GM19324 (cell line): Measurements from ENCODE around the gene STX1B.
"Not testable (repeated sequence)": the region's sequence is repeated elsewhere in the genome, so short reads cannot be mapped to it uniquely, and the experiment has no call there.

ENCODE experiments used
- ATAC-seq: cut with Tn5 transposase; IDR thresholded peaks from one replicate; pipeline ENCODE4 v1.9.1; 2021; ENCODE audit warnings: mild to moderate bottlenecking, moderate library complexity; ENCODE audit not compliant: unreplicated experiment, low FRiP score

Gene STX1B

GRCh38 chr16:31010585-31011325, at the start of gene STX1B:
STX1B (minus strand) TSS chr16:31010638; CDS start chr16:31010396, 242 bp downstream.
- ATAC-seq: no peak

DNA sequence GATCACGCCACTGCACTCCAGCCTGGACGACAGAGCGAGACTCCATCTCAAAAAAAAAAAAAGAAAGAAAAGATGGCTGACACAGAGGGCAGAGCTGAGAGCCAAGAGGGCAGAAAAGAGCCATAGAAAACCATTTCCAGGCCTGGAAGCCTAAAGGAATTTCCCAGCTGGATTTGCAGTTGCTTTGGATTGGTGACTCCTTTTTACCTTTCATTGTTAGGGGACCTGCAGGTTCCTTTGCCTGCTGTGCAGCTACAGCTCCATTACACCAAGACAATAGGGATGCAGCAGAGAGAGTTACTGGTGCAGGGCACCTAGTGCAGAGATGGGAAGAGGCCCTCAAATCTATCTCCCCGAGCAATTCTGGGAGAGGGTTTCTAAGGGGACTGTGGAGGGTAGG, 45.2 kb upstream of the STX1B start:
- no peak for ATAC-seq

DNA sequence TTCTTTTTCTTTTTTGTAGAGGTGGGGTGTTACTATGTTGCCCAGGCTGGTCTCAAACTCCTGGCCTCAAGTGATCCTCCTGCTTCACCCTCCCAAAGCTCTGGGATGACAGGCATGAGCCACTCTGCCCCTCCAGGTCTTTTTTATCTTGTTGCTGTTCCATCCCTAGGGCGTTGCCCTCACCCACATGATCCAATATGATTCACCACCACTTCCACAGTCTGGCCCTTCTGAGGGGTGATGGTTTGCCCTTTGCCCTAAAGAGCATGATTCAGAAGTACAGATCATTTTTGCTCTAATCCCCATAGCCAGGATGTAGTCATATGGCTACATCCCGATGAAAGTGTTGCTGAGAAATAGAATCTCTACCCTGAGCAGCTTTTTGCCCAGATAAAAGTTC, 41.7 kb upstream of the STX1B start:
- no peak for ATAC-seq

DNA sequence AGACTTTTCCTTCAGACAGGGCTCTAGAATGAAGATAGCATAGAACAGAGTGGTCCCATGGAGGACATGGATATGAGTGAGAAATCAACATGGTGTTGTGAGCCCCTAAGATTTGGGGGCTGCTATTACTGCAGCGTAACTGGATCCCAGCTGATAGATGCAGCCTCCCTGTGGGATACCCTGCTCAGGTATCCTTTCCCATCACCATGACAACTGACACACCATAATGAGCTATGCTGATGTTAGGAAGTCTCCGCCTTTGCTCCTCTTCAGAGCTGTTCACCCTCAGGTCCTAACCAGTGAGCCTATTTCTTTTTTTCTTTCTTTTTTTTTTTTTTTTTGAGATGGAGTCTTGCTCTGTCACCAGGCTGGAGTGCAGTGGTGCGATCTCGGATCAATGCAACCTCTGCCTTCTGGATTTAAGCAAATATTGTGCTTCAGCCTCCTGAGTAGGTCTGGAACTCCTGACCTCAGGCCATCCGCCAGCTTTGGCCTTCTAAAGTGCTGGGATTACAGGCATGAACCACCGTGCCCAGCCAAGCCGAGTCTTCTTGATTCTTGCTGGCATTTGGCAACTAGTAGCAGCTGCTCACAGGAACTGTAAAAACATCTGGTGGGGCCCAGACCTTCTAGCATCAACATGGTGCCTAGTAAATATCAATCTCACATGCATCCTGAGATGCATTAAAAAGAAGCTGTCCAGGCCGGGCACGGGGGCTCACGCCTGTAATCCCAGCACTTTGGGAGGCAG, 40.0 kb upstream of the STX1B start:
- no peak for ATAC-seq

DNA sequence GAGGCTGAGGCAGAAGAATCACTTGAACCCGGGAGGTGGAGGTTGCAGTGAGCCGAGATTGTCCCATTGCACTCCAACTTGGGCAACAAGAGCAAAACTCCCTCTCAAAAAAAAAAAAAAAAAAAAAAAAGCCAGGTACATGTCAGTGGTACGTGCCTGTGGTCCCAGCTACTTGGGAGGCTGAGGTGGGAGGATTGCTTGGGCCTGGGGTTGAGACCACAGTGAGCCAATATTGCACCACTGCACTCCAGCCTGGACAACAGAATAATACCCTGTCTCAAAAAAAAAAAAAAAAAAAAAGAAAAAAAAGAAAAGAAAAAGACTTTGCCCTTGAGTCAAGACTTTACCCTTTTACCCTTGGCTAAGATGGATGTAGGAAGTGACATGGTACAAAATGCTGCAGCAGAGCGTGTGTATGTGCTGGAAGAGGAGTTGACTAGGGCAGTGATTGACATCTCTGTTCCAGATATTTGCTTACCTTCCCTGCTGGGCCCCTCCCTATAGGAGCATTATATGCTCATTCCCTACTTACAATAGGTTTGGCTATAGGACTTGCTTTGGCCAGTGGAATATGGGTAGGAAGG, 33.6 kb upstream of the STX1B start:
- no peak for ATAC-seq

DNA sequence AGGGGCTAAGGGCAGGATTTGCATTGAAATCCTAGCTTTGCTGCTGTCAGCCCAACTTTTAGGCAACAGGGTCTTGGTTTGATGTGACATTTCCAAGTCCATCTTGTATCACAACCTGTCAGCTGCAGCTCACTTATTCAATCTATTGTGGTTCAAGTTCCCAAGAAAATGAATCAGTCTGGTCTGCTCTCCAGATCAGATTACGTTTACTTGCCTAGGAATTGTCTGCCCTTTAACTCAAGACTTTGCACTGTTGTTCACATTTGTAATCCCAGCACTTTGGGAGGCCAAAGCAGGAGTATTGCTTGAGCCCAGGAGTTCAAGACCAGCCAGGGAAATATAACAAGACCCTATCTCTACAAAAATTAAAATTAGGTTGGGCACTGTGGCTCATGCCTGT, 32.9 kb upstream of the STX1B start:
- ATAC-seq: no peak

- no peak for ATAC-seq
These were observed 32.4 kb upstream of the STX1B start for GRCh38 chr16:31042866-31043265.

DNA sequence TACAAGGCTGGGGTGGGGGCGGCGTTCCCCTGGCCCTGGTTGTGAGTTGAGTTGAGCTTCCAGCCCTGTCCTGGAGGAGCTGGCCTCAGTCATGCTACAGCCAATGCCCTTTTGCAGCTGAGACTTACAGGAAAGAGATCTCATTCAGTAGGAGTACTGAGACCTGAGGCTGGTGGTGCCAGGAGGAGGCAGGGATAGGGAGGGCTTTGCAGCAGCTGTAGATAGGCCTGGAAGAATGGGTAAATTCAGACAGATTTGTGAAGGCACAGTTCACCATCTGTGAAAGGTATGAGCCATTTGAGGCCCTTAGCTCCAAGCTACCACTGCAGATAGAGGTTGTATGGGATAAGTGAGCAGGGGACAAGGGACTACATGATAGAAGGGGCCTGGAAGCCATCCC, 28.6 kb upstream of the STX1B start:
- no peak for ATAC-seq

DNA sequence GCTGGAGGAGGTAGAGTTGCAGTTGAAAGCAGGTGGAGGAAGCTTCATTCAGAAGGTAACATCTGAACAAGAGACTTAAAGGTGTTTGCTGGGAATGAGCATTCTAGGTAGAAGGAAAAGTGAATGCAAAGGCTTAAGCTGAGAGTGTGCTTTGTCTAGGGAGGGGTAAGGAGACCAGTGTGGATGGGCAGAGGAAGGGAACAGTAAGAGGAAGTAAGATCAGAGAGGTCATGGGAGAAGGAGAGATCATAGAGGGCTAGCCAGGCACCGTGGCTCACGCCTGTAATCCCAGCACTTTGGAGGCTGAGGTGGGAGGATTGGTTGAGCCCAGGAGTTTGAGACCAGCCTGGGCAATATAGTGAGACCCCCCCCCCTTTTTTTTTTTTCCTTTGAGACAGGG, 26.3 kb upstream of the STX1B start:
- no peak for ATAC-seq

- peak; percentile 28 for ATAC-seq
These were observed 23.5 kb upstream of the STX1B start for GRCh38 chr16:31033709-31034492.

DNA sequence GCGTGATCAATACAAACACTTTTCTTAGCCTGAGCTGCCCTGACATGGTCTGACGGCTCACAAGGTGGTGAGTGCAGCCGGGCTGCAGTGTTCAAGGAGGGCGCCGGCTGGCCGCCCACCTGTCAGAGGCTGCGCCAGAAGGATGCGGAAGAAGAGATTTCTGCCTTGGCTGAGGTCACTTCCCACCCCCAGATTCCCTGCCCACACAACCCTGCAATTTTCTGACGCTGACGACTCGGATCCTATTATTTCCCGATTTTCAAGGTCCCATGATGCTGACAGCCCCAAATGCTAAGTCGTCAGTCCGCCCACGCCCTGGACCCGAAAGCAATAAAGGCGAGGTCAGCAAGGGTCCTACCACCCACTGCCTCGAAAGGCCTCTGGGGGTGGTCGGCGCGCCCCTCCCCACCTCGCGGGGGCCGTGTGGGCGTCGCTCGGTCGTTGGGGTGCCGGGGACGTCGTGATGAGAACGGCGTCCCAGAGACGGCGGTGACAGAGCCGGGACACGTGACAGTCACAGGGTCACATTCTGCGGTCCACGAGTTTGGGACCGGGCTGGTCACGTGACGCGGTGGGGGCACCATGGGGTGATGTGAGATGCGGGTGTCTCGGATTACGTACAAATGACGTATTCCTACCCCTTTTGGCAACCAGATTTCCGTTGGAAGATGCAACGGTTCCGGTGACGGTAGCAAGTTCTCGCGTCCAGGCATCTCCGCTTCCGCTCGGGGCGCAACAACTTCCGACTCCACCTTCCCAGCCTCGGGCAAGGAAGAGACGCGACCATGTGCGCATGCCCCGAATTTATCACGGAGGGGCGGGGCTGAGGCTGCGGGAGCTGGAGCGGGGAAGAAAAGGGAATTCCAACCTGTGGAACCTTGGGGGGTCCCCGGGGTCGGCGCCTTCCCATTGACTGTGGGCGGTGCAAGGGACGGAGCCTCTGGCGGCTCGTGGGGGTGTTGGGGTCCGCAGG, 22.6 kb upstream of the STX1B start, which contains the start of gene STX4:
TSS of gene STX4 (plus strand) at position 823 of the 973 bp plus-strand sequence. CDS start 248 bp downstream, outside the sequence.
- peak; percentile 90 for ATAC-seq

DNA sequence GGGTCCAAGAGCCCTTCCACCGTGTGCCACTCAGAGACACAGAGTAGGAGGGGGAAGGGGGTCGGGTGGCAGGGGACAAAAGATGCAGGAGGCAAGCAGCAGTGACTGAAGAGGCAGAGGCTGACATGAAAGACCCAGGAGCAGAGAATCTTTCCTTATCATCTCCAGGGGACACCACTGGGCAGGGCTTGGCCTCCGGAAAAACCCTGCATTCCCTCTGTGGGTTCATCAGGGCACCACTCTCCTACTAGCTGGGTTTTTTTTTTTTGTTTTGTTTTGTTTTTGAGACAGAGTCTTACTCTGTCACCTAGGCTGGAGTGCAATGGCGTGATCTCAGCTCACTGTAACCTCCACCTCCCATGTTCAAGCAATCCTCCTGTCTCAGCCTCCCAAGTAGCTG, 20.8 kb upstream of the STX1B start:
- no peak for ATAC-seq

DNA sequence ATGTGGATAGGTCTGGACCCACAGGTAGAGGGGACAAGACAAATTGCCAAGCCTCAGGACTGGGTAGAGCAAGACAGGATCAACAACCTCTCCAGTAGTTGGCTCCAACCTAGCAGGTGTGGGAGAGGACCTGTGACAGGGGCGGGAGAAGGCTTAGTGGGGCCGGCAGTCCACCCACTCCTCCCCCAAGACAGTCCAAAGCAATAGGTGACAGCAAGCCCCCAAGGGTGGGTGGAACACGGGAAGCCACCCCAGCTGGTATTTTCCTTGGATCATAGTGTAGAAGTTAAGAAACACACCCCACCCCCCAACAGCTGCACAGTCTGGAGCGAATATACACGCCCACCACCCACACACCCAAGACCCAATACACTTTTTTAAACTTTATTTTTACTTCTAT, 18.8 kb upstream of the STX1B start:
- ATAC-seq: no peak

- no peak for ATAC-seq
These were observed 14.9 kb upstream of the STX1B start for GRCh38 chr16:31025339-31025738.

- ATAC-seq: no peak
These were observed 13.3 kb upstream of the STX1B start for GRCh38 chr16:31023627-31024226.

- no peak for ATAC-seq
These were observed 12.8 kb upstream of the STX1B start for GRCh38 chr16:31023252-31023602.

- ATAC-seq: no peak
These were observed 12.3 kb upstream of the STX1B start for GRCh38 chr16:31022544-31023251.

- ATAC-seq: no peak
These were observed 10.1 kb upstream of the STX1B start for GRCh38 chr16:31020536-31020935.

- ATAC-seq: not testable (repeated sequence)
These were observed 7.3 kb upstream of the STX1B start for GRCh38 chr16:31017756-31018155.
